Left kidney (tissue), 2 donors: ENCODE data around the gene RIPOR3. TPM values are rescaled to one million over a fixed set of nuclear protein-coding genes. Genes with fewer than 3 reads are reported as not detected.
"Not testable (repeated sequence)": the region's sequence is repeated elsewhere in the genome, so short reads cannot be mapped to it uniquely, and the experiment has no call there.

Source experiments
- DNase-seq: peaks from one replicate; pipeline ENCODE4 v3.0.0-alpha.2; 2013
- polyA plus RNA-seq: library from polyadenylated mRNA; unstranded; fragments of 120-200 nt; gene quantifications from one replicate; pipeline ENCODE4 v1.2.1, GENCODE V29; 2013; ENCODE audit not compliant: insufficient read length

Gene RIPOR3
- polyA plus RNA-seq, 1 donor: 8.0 TPM

DNA sequence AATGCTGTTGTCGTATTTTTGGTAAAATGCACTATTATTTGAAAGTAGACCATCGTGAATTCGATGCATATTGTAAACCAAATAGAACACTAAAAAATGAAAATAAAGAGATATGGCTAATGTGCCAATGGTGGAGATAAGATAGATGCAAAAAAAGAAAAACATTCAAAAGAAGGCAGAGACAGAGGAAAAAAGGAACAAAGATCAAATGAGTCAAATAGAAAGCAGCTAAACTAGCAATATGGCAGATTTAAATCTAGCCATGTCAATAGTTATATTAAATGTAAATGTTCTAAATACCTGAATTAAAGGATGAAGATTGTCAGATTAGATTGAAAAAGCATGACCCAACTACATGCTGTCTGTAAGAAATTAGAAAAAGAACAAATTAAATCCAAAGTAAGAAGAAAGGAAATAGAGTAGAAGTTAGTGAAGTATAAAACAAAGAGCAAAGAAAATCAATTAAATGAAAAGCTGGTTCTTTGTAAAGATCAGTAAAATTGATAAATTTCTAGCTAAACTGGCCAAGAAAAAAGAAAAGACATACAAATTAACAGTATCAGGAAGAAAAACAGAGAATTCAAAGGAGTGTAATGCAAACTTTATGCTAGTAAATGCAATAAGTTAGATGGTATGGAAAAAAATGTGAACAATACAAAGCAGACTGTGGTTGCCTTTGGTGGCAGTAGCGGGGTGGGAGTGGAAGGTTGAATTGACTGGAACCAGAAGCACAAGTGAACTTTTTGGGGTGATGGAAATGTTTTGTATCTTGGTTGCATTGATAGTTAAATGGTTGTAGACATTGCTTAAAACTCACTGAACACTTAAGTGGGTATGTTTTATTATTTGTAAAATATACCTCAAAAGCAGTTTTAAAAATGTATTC lies 136.4 kb downstream of the RIPOR3 start:
- no peak for DNase-seq

DNA sequence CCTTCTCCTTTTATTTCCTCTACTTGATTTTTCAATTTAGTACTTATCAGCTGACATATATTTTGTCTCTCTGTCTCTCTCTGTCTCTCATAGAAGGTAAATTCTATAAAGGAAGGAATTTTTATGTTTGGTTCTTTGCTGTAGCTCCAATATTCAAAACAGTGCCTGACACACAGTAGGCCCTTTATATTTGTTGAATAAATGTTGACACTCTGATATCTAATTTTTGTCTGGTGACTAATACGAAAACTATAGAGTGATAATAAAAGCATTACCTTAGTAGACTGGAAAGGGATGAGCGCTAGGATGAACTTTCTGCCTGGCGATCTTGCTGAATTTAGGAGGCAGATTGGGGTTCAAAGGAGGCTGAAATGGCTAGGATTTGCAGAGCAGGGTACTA lies 138.4 kb downstream of the RIPOR3 start:
- DNase-seq: no peak

DNA sequence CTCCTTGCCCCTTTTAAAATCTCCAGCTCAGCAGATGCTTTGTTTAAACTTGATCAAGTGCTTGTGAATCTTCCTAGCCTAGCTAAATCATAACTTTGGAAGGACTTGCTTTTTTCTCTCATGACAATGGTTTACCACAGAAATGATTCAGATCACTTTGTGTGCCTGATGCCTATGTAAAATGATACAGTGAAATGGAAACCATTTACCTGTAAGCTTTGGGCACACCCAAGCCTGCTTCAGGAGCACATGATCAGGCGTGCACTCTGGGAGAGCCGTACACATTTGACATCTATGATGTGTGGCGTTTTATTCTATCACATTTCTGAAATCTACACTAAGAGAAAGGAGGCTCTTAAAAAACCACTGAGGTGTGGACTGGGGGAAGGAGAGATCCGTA lies 140.1 kb downstream of the RIPOR3 start:
- DNase-seq: no peak

DNA sequence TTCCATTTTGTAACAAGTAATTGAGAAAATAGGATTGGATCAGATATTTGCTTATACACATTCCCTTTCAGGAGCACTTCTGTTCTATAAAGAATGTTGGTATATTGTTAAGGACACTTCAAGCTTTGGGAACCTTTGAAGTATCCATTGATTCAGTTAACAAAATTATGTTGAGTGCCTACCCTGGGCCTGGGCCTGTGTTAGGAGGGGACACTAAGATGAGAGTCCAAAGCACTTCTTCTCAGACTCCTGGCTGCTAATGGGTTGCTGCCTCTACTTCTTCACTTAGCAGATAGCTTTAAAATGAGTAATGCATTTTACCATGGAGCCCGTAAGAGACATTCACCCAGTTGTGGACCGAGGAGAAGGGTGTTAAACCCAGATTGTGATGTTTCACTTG lies 140.8 kb downstream of the RIPOR3 start:
- DNase-seq: no peak

DNA sequence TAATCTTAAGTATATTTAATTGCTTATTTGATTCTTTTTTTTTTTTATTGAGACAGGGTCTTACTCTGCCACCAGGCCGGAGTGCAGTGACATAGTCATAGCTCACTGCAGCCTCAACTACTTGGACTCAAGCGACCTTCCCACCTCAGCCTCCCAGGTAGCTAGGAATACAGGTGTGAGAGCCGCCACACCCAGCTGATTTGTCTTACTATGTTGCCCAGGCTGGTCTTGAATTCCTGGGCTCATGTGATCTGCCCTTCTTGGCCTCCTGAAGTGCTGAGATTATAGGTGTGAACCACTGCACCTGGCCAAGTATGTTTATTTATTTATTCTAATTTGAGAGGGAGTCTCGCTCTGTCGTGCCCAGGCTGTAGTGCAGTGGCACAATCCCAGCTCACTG lies 142.9 kb downstream of the RIPOR3 start:
- no peak for DNase-seq

DNA sequence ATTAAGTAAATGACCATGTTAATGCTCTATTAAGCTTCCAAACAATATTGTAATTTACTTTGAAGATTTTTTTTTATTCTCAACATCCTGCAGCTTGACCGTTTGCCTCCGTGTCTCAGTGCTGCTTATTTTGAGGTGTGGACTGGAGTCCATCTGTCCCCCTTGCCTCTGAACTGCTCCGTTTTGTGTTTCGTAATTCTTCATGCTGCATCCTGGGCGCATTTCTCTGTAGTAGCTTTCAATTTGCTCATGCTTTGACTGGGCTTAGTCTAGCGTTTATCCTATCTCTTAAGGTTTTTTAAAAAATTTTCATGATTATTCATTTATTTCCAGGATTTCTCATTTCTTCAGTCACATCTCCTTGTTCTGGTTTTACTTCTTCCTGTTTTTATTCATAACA lies 143.4 kb downstream of the RIPOR3 start:
- DNase-seq: no peak

DNA sequence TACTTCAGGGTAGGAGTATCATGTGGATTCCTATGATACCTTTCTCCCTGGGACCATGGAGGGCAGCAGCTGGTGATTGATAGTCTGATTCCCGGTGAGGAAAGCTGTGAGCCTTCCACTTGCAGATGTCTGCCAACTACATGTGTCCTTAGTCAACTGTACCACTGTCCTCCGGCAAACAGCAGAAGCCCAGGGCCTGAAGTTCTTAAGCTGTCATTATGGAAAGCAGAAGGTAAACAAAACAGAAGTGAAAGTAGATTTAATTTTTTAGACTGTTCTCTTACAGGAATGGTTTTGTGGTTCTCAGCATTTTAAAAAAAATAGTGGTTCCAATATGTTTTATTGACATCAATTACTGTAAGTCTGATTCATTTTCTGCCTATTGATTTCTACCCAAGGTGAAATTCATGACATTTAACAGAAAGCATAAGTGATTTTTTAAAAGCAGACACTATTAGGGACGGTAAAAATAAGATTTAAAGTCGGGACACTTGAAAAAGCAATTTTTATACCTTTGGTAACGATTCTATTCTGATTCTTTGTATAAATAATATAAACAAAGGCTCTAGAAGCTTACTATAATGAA lies 144.5 kb downstream of the RIPOR3 start:
- DNase-seq: no peak

DNA sequence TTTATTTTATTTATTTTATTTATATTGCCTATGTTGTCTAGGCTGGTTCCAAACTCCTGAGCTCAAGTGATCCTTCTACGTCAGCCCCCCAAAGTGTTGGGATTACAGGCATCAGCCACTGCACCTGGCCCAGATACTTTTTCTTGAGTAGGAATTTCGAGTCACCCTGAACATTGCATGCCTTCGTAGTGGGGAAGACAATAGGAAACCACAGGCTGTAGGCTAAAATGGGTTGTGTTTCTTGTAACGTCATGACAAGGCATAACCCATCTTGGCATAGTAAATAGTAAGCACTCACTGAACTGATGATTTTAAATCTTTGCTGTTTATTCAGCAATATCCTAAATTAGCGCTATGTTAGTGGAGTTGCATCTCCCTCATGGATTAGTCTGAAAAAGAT lies 146.2 kb downstream of the RIPOR3 start:
- DNase-seq: no peak

DNA sequence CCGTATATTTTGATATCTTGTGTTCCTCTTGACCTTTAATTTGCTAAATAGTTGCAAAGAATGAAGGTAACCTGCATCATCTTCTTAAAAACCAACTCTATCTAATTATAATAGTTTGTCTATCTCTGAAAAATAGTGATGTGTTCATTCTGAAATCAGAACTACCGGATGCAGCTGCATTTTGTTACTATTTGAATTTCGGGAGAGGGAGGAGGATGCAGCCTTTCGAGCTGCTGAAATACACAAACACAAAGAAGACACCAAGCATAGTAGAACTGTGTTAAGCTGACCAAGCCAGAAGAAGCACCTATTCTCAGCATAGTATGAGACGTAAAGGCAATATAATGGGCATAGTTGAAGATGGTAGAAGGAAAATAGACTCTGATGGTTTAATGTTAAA lies 148.0 kb downstream of the RIPOR3 start:
- no peak for DNase-seq

DNA sequence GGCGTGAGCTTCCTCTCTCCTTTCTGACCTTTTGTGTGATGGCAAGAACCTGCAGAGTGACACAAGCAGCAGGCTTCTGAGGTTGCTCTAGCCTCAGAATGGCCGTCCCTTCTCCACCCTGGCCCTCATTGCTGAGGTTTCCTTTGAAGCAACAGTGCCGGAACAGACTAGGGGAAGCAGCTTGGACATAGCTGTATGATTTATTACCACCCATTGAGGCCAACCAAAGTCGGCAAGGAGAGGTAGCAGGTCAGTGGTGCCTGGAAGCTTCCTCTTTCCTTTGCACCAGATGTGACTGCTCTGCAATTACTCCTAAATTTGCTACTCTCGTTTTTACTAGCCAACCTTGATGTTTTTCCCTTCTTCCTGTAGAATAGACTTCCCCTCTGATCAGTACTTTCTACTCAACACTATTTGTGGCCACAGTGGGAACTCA lies 149.7 kb downstream of the RIPOR3 start:
- DNase-seq: no peak

DNA sequence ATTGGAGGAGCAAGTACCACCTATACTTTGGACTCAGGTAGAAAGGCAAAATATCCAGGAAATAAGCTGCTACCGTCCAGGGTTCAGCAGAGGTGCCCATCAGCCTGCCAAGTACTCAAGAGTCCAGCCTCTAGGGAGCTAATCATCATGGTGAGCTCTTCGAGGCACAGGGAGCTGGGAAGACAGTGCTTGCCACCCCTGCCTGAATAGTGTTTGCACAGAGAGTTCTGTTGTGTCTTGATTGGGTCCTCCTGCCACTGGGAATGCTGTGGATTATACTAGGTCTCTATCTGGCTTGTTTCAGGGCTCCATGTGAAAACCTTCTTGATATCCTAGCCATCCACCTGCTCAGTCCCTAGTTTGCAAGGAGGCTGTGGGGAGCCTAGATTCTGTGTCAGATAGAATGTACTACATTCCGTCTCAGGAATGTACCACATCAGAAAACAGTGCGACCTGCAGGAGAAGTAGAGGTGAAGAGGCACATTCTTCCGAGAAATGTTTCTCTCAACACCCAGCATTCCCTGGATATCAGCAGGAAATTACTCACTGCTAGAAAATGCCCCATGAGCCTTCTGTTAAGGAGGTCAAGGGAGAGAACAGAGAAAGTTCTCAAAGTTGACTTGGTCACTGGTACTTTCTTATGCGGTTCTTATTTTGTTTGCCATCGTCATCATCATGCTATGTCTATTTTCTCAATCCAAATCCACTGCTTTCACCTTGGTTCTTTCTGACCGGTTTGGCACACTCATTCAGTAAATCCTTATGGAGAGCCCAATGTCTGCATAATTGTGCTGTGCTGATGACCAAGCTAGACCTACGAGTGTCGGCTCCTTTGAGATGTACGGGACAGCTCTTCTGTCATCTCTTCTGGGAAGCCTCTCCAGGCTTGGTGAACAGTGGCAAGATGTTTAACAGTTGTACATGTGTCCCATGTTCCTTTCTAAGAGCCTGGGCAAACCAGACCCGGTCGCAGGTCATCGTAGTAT lies 150.4 kb downstream of the RIPOR3 start:
- no peak for DNase-seq

DNA sequence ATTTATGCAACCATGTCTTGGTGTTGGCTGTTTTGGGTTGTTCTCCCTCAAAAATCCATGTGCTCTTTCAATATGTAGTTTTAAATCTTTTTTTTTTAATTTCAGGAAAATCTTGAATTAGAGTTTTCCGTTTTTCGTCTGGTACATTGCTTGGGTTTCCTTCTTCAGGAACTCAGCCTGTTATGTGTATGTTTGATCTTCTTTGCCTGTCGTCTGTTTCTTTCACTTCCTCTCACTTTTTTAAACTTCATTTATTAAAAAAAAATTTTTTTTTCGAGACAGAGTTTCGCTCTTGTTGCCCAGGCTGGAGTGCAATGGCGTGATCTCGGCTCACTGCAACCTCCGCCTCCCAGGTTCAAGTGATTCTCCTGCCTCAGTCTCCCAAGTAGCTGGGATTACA lies 151.5 kb downstream of the RIPOR3 start:
- DNase-seq: not testable (repeated sequence)

DNA sequence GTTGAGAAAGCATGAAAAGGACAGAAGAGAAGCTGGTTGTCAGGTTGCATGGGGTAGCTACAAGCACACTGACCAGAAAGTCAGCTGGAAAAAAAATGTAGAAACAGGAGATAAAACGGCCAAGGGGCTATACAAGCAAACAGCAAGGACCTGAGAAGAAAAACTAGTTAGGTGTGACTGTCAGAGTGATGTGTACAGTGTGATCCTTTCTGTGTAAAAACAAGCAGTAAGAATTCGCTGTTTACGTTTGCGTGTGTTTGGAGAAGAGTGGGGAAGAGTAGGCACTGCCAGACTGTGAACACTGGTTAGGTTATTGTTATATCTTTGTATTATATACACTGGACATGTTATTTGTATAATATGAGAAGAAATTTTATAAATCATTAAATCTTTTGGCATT lies 153.1 kb downstream of the RIPOR3 start:
- no peak for DNase-seq

DNA sequence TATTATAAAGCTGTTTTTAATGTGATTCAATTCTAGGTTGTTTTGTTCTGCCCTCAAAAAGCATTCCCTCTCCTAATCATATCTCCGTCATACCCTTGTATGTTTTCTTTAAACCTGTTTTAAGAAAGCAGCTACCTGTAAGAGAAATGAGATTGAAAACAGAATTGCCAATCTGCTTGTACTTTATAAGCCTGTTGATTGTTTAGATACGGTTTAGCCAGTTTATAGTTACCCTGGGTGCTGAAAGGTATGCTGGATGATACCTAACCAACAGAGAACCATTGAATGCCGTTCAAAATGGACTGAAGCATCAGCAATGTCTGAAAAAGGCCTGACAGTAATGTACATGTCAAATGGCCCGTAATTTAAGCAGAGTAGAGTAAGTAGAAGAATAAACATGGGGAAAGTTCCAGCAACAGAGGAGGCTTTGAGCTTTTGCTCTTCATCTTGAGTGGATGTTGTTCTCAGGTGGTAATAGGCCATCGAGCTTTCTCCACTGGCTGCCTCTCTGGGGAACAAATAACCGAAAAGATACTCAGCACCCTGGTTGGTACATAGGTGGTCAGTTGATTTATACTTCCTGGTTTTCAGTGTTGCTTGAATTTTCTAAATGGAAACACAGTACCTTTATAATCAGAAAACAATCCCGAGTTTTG lies 153.7 kb downstream of the RIPOR3 start:
- no peak for DNase-seq

DNA sequence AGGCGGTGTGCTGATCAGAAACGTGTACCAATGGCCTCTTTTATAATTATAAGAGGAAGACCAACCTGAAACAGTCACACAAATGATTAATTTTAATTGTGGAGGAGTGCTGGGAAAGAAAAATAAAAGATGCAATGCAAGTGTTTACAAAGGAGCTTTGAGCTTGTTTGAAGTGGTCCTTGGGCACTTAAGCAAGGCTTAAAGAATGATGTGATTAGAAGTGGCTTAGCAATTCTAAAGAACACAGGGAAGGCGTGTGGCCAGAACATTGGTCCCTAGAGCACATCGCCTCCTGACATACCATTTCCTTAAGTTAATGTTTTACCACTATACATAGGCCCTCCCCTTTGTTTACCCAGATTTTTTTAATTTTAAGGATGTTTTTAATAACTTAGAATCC lies 155.0 kb downstream of the RIPOR3 start:
- no peak for DNase-seq

Other genes with a start within 250 kb of the RIPOR3 start
- 32.1 TPM for gene PTPN1, start 181.2 kb downstream of the RIPOR3 start, polyA plus RNA-seq
- 30.2 TPM for gene PARD6B, start 40.0 kb upstream of the RIPOR3 start, polyA plus RNA-seq
- 5.1 TPM for gene BCAS4, start 103.5 kb upstream of the RIPOR3 start, polyA plus RNA-seq
- gene ADNP, start 239.9 kb upstream of the RIPOR3 start, polyA plus RNA-seq: 160 TPM